ENCODE results near the gene STPG2. TPM values are rescaled to one million over a fixed set of nuclear protein-coding genes. Genes with fewer than 3 reads are reported as not detected.

The STPG2 gene
- total RNA-seq, 1 experiment from 2014 or later = 0.35 TPM

- H3K9me3 ChIP-seq (ENCODE audit: insufficient read depth, low read depth) = no peaks in the 10 kb centered on the region
- no peaks in the 10 kb centered on the region for H4K20me1 ChIP-seq (ENCODE audit: insufficient read depth)
- no peaks in the 10 kb centered on the region for H3K4me1 ChIP-seq (replicated peaks; ENCODE audit: insufficient read depth)
- H3K79me2 ChIP-seq (ENCODE audit: low read depth) = no peaks in the 10 kb centered on the region
- intact Hi-C loops (cut with micrococcal nuclease; ENCODE audit: unreplicated experiment) = no loop called here
- ChIA-PET POLR2A (ENCODE audit: unreplicated experiment) (no interaction called here), CTCF (no interaction called here)
- H3F3A ChIP-seq (ENCODE audit: insufficient read depth, low read depth) = no peaks in the 10 kb centered on the region
- H3K4me3 ChIP-seq = no peak overlapping the region
- BruUV-seq (replicated peaks) = no TSS peak
- no peaks in the 10 kb centered on the region for H3K9me2 ChIP-seq (ENCODE audit: insufficient read depth)
- no peaks in the 10 kb centered on the region for H3K27me3 ChIP-seq (ENCODE audit: insufficient read depth, low read depth)
- no peaks in the 10 kb centered on the region for H3K36me3 ChIP-seq (ENCODE audit: low read depth)
- no peak overlapping the region for H2AFZ ChIP-seq
- TF ChIP-seq CTCF (conservative IDR thresholded peaks at IDR 0.05) (no peak), EZH2 (IDR thresholded peaks at IDR 0.05; ENCODE audit: low read depth) (no peak)
- H3K4me2 ChIP-seq = no peak overlapping the region
- DNase-seq = no peak
- no peak overlapping the region for H3K27ac ChIP-seq
These were observed 226.2 kb downstream of the STPG2 start for GRCh38 chr4:97917115-97917514.

GRCh38 chr4:97912156-97912555 lies 231.1 kb downstream of the STPG2 start:
- no TSS peak for BruUV-seq (replicated peaks)
- Histone ChIP-seq H3F3A (ENCODE audit: insufficient read depth, low read depth) (no peaks in the 10 kb centered on the region), H2AFZ (0 out of 2 replicates have a peak overlapping the region, but pooled peaks have one; percentile 32), H3K9me3 (ENCODE audit: insufficient read depth, low read depth) (no peaks in the 10 kb centered on the region), H3K4me1 (replicated peaks; ENCODE audit: insufficient read depth) (no peaks in the 10 kb centered on the region), H3K27me3 (ENCODE audit: insufficient read depth, low read depth) (no peaks in the 10 kb centered on the region), H3K9me2 (ENCODE audit: insufficient read depth) (no peaks in the 10 kb centered on the region), H4K20me1 (ENCODE audit: insufficient read depth) (no peaks in the 10 kb centered on the region), H3K4me2 (no peak overlapping the region), H3K36me3 (ENCODE audit: low read depth) (no peaks in the 10 kb centered on the region), H3K4me3 (no peak overlapping the region), H3K27ac (no peak overlapping the region), H3K79me2 (ENCODE audit: low read depth) (no peaks in the 10 kb centered on the region)
- DNase-seq = no peak
- ChIA-PET CTCF (no interaction called here), POLR2A (ENCODE audit: unreplicated experiment) (interaction anchor here (0.6 kb wide), 1 partner anchor 418 kb away, joined by 3 read pairs; no protein-coding TSS in a partner anchor)
- intact Hi-C loops (cut with micrococcal nuclease; ENCODE audit: unreplicated experiment) = no loop called here
- TF ChIP-seq CTCF (conservative IDR thresholded peaks at IDR 0.05) (no peak), EZH2 (IDR thresholded peaks at IDR 0.05; ENCODE audit: low read depth) (no peak)

GRCh38 chr4:97911236-97911906 lies 231.9 kb downstream of the STPG2 start:
- Histone ChIP-seq H3K4me3 (no peak overlapping the region), H3K27ac (no peak overlapping the region), H2AFZ (0 out of 2 replicates have a peak overlapping the region, but pooled peaks have one; percentile 62), H3K4me2 (no peak overlapping the region), H3K36me3 (ENCODE audit: low read depth) (no peaks in the 10 kb centered on the region), H3K9me2 (ENCODE audit: insufficient read depth) (no peaks in the 10 kb centered on the region), H3F3A (ENCODE audit: insufficient read depth, low read depth) (no peaks in the 10 kb centered on the region), H3K27me3 (ENCODE audit: insufficient read depth, low read depth) (no peaks in the 10 kb centered on the region), H3K79me2 (ENCODE audit: low read depth) (no peaks in the 10 kb centered on the region), H4K20me1 (ENCODE audit: insufficient read depth) (no peaks in the 10 kb centered on the region), H3K9me3 (ENCODE audit: insufficient read depth, low read depth) (no peaks in the 10 kb centered on the region), H3K4me1 (replicated peaks; ENCODE audit: insufficient read depth) (no peaks in the 10 kb centered on the region)
- BruUV-seq (replicated peaks) = no TSS peak
- no peak for DNase-seq
- TF ChIP-seq CTCF (conservative IDR thresholded peaks at IDR 0.05) (no peak), EZH2 (IDR thresholded peaks at IDR 0.05; ENCODE audit: low read depth) (no peak)
- ChIA-PET CTCF (no interaction called here), POLR2A (ENCODE audit: unreplicated experiment) (interaction anchor here (0.6 kb wide), 1 partner anchor 418 kb away, joined by 3 read pairs; no protein-coding TSS in a partner anchor)
- intact Hi-C loops (cut with micrococcal nuclease; ENCODE audit: unreplicated experiment) = no loop called here
